Measurements from ENCODE around the gene TRIM24.
"Not testable (repeated sequence)": the region's sequence is repeated elsewhere in the genome, so short reads cannot be mapped to it uniquely, and the experiment has no call there.

The TRIM24 gene

DNA sequence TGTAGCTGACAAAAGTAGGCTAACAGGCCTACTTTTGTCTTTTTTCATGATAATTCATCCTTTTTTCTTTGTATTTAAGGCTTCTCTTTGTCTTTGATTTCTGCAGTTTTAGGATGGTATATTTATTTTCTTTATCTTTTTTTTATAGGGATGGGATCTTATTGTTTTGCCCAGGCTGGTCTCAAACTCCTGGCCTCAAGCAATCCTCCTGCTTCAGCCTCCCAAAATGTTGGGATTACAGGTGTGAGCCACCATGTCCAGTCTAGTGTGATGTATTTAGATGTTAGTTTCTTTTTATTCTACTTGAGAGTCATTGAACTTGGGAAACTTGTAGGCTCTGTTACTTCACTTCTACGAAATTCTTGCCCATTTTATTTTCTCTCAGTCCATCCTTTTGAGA lies 35.4 kb downstream of the TRIM24 start:
- no peak for DNase-seq

DNA sequence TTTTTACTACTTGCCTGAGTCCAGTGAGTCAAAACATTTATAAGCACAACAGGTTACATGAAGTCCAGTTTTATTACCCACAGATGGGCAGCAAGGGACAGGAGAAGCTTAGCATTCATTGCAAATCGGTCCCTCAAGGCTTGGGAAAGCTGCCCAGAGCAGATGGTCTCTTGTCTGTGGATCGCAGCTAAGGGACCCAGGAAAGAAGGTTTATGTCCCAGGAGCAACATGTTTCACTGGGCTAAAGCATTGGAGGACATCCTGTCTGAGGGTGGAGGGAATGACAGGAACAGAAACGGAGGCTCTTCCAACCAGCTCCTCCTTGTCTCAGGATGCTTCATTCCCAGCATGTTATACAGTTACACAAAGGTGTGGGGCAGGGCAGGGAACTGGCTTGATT lies 39.3 kb downstream of the TRIM24 start:
- no peak for DNase-seq

DNA sequence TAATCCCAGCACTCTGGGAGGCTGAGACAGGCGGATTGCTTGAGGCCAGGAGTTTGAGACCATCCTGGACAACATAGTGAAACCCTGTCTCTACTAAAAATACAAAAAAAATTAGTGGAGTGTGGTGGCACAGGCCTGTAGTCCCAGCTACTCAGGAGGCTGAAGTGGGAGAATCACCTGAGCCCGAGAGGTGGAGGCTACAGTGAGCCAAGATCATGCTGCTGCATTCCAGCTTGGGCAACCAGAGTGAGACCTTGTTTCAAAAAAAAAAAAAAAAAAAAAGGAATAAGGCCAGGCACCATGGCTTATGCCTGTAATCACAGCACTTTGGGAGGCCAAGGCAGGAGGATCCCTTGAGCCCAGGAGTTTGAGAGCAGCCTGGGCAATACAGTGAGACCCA lies 40.2 kb downstream of the TRIM24 start:
- not testable (repeated sequence) for DNase-seq

DNA sequence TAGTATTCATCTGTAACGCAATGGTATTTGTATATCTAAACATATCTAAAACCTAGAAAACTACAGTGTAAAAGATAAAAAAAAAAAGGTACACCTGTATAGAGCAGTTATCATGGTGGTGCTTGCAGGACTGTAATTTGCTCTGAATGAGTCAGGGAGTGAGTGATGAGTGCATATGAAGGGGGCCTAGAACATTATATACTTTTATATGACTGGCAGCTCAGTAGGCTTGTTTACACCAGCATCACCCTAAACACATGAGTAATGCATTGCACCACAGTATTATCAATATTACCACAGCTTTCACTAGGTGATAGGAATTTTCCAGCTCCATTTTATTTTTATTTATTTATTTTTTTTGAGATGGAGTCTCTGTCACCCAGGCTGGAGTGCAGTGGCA lies 40.8 kb downstream of the TRIM24 start:
- no peak for DNase-seq

DNA sequence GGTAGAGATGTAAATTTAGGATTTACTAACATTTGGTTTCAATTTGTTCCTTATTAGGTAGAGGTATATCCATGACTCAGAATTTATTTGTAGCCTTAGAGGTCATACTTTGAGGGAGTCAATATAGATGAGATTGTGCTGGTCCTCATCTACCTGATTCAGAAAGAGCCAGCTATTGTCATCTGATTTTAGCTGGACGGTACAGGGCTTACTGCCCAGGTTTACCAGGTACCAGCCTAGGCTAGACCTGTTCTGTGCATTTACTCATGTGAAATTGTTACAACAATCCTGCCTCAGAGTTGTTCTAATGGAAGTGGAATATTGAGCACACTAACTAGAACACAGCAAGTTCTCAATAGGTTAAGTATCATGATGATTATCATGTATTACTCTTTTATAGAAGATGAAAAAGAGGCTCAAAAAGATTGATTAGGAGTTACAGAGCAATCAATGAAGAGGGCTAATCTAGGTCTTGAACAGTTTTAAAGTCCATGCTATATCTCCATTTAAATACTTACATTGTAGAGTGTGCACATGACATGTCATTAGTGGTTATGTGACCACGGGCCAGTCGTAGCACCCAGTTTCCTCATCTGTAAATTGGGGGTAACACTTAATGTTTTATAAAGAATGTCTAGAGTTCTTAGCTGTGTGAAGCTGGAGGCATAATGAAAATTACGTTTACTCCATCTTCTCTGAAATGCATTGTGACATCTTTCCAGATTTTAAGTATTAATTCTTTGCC lies 42.1 kb downstream of the TRIM24 start:
- DNase-seq, result no peak

DNA sequence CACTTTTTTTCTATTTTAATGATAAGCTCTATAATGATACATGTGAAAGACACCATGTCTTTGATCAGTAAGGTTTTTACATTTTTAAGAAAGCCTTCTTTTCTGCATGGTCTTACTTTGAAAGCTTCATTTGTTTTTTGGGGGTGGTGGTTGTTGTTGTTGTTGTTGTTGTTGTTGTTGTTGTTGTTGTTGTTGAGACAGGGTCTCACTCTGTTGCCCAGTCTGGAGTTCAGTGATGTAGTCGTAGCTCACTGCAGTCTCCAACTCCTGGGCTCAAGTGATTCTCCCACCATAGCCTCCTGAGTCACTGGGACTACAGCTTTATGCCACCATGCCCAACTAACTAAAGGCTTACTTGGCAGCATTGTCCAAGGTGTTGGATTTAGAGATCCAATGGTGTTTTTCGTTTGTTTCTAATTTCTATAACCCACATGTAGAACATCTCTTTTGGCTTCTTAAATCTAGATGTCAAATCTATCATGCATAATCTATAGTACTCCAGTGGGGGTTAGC lies 45.4 kb downstream of the TRIM24 start:
- DNase-seq, result no peak

DNA sequence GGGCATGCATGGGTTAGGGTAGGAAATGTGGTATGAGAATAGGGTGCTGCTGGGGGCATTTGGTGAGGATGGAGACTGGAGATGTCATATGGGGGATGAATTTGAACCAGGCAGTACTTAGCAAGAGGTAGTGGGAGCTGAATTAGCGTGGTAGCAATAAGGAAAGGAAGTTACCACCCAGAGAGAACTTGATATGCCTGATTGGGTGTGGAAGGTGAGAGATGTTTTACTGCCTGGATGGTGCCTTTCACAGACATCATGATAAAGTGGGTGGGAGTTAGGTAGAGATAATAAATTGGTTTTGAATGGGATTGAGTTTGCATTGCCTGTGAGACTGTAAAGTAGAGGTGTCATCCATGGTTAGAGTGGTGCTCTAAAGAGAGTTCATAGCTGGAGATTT lies 46.7 kb downstream of the TRIM24 start:
- no peak for DNase-seq

DNA sequence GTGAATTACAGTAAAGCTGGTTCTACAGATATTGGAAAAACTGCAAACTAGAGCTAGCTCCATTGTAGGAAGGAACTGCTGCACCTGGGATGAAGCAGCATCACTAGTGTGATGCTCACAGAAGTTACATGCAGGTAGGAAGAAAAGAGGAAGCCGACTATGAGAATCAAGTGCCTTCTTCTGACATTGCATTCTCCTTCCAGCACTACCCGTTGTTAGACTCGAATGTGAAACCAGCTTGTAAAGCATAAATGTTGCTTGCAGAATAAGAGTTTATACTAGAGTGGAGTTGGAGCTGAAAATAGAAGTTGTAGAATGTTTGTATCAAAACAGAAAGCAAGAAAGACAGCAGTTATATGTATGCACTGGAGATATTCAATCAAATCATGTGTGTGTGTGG lies 49.9 kb downstream of the TRIM24 start:
- DNase-seq, result no peak

DNA sequence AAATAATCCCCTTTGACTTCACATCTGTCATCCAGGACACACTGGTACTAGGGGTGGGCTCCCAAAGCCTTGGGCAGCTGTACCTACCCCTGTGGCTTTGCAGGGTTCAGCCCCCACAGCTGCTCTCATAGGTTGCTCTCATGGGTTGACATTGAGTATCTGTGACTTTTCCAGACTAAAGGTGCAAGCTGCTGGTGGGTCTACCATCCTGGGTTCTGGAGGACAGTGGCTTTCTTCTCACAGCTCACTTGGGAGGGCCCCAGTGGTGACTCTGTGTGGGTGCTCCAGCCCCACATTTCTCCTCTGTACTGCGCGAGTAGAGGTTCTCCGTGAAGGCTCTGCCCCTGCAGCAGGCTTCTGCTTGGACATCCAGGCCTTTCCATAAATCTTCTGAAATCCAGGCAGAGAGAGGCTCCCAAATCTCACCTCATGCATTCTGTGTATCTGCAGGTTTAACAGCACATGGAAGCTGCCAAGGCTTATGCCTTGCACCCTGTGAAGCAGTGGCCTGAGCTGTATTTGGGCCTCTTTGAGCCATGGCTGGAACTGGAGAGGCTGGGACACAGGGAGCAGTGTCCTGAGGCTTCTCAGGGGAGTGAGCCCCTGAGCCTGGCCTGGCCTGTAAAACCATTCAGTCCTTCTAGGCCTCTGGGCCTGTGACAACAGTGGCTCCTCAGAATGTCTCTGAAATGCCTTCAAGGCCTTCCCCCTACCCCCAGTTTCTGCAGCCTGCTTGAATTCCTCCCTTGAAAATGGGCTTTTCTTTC lies 52.2 kb downstream of the TRIM24 start:
- no peak for DNase-seq

DNA sequence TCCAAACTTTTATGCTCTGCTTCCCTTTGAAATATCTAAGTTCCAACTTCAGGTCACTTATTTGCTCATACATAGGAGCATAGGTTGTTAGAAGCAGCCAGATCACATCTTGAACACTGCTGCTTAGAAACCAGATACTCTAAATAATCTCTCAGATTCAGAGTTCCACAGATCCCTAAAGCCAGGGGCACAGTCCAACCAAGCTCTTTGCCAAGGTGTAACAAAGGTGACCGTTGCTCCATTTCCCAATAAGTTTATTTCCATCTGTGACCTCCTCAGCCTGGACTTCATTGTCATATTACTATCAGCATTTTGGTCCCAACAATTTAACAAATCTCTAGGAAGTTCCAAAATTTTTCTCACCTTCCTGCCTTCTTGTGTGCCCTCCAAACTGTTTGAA lies 52.8 kb downstream of the TRIM24 start:
- no peak for DNase-seq

DNA sequence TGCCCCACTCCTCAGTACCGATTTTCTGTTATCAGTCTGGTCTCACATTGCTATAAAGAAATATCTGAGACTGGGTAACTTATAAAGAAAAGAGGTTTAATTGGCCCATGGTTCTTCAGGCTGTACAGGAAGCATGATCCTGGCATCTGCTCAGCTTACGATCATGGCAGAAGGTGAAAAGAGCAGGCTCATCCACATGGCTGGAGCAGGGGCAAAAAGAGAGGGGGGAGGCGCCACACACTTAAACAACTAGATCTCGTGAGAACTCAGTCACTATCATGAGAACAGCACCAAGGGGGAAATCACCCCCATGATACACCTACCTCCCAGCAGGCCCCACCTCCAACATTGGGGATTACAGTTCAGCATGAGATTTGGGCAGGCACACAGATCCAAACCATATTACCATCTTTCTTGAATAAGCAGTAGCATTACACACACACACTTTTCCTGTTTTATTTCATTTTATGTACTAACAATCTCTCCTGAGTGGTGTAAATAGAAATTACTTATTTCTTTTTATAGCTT lies 53.3 kb downstream of the TRIM24 start:
- no peak for DNase-seq

DNA sequence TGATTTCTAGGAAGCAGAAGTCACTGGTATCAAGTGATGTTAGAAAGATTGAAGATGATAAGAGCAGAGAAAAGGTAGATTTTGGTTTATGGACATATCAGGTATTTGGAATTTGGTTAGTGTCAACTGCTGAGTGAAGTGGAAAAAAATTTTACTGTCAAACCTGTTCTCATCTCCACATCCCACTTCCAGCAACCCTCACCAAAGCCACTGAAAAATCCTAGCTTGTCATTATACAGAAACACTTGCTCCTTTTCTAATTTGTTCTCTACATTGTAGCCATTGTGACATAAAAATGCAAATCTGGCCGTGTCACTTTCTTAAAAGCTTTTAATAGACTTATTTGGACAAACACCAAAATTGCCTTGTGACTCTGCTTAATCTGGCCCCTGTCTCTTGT lies 54.0 kb downstream of the TRIM24 start:
- no peak for DNase-seq

DNA sequence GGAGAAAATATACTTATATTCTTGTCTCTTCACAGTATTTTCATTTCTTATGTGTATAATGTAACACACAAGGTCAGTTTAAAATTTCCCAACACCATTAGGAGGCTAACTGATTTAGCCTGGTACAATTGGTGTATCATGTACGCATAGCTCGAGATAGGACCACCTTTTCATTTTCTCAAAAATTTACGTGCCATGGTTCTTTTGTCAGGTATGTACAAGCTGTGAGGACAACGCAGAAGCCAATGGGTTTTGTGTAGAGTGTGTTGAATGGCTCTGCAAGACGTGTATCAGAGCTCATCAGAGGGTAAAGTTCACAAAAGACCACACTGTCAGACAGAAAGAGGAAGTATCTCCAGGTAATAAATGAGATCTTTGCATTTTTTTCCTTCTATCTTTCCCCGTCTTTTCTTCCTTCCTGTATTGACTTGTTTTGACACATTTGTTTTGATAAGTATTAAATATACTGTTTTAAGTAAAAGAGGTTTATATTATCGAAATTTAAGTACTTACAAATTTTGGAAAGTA lies 55.0 kb downstream of the TRIM24 start:
- DNase-seq, result no peak

DNA sequence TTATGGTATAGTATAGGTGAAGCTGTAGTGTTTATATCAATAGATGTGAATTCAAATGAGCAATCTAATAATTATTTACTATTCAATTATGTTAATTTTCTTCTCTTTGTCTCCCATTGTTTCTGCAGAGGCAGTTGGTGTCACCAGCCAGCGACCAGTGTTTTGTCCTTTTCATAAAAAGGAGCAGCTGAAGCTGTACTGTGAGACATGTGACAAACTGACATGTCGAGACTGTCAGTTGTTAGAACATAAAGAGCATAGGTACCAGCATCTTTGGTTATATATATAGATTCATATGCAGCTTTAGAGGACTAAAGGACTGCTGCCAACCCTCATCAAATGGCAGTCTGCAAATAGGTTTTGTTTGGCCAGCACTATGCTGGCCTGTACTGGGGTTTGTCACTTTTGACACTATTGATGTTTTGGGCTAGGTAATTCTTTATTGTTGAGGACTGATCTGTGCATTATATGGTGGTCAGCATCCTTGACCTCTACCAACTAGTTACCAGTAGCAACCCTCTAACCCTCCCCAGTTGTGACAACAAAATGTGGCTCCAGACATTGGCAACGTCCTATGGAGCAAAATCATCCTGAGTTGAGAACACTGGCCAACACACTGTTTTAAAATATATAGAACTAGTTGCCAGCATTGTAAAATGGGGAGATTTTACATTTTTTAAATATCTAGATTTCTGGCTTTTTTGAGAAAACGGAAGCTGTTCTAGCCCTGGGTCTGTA lies 59.2 kb downstream of the TRIM24 start:
- no peak for DNase-seq

DNA sequence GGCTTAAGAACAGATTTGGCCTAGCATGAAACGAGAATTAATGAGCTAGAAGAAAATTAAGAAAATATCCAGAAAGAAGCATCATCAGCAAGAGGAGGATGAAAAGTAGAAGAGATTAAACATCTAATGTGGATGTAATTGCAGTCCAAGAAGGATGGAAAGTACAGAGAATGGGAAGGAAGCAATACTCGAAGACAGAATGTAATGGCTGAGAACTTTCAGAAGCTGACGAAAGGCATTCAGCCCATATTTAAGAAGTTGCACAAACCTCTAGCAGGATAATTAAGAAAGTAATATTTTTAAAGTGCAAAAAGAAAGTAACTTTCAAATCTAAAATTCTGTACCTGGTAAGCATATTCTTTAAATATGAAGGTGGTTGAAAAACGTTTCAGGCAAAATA lies 60.7 kb downstream of the TRIM24 start:
- DNase-seq, result no peak

DNA sequence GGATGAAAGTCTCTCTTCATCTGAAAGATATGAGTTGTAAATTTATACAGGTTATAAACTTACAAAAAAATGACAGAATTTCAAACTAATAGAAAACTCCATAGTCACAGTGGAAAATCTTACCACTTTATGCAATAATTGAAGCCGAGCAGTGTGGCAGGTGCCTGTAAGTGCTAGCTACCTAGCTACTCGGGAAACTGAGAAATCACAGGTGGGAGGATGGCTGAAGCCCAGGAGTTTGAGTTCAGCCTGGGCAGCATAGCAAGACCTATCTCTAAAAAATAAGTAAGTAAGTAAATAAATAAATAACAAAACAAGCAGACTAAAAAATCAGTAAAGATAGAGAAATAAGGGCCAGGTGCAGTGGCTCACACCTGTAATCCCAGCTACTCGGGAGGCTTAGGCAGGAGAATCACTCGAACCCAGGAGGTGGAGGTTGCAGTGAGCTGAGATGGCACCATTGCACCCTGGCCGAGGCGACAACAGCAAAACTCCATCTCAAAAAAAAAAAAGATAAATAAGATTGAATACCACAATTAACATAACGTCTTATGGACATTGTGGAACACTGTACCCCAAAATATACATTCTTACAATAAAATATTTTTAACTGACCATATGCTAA lies 61.9 kb downstream of the TRIM24 start:
- no peak for DNase-seq

DNA sequence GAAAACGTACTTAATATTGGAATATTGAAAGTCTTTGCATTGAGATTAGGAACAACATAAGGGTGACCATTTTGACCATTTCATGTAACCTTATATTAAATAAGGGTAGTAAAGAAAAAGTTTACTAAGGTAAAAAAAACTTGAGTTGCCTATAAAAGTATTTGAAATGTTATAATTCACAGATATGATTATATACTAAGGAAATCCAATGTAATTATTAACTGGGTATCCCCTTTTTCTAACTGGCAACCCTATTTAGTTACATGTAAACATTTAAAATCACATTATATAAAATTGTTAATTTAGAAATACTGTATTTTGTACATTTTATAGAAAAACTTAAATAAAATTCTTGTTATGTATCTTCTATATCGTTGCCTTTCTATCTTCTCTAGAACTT lies 64.2 kb downstream of the TRIM24 start:
- no peak for DNase-seq

DNA sequence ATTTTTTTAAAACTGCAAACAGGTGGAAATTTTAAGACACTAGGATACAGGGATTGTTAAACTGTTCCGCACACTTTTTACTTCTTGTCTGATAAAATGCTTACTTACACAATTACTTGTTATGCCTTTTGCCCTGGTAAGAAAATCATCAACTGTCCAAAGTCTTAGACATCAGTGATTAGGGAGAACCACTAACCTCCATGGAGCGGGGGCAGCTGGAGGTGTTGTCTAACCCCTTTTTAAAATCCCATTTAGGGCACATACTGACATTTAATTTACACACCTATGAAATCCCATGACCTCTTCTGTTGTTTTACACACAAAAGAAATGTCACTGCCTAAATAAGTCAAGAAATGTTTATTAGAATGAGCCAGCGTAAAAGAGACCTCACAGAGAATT lies 65.7 kb downstream of the TRIM24 start:
- no peak for DNase-seq

DNA sequence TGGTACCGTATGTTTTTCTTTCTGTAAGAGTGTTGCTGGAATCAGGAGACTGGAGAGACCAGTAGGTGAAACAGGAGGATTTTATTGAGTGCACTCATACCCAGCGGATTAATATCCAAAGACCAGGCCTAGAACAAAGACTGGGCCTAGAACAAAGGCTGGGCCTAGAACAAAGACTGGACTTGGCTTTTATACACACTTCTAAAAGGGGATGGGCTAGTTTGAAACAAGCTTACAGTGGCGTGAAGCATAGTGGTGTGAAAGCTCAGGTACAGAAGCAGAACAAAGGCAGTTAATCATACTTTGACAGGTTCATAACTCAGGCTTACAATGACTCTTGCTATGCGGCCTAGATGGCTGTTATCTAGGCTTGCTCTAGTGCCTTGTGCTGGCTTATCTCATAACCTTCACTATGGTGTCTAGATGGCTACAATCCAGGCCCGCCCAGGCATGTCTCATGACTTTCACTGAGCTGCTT lies 67.7 kb downstream of the TRIM24 start:
- DNase-seq, result no peak

DNA sequence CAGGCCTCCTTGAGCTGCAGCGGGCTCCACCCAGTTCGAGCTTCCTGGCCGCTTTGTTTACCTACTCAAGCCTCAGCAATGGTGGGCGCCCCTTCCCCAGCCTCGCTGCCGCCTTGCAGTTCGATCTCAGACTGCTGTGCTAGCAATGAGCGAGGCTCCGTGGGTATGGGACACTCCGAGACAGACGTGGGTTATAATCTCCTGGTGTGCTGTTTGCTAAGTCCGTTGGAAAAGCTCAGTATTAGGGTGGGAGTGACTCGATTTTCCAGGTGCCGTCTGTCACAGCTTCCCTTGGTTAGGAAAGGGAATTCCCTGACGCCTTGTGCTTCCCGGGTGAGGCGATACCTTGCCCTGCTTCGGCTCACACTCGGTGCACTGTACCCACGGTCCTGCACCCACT lies 76.8 kb downstream of the TRIM24 start:
- not testable (repeated sequence) for DNase-seq

DNA sequence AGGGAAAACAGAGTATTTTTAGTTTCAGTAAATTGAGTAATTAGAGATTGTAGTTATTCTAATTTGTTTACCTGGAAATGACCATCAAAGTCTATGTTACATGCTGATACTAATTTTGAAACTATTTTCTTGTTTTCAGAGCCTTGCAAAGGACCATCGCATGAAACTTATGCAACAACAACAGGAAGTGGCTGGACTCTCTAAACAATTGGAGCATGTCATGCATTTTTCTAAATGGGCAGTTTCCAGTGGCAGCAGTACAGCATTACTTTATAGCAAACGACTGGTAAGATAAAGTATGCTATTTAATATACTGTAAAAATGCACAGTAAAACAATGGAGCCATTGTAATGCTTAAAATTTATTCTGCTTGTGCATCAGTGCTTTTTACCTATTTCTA lies 78.5 kb downstream of the TRIM24 start:
- DNase-seq, result no peak

DNA sequence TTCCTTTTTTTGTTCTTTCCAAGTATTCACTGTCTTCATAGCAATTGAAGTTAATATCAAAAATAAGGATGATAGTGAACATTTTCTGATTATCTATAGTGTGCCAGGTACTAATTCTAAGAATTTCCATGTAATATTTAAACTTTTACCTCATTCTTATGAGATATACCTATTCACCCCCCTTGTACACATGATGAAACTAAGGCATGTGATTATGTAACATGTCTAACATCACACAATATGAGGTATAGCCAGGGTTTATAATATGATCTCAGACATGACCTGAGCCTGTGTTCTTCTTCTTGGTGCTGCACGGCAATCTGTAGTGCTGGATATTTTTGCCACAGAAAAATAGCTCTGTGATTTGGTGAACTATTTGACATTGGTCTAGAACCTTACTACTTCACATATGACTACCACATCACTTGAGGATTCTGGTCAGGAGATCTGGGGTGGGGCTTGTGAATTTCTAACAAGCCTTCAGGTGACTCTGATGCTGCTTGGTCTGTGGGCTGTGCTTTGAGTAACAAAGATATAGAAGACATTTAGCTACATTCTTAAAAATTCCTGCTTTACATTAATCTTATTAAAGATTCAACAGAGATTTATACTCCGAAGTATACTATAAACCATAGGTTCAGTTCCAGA lies 79.1 kb downstream of the TRIM24 start:
- DNase-seq, result no peak

All from activated gamma-delta T cell (primary cell).